Thoracic aorta (tissue), 2 donors: ENCODE results near the gene ATP5F1E. TPM values are rescaled to one million over a fixed set of nuclear protein-coding genes. Genes with fewer than 3 reads are reported as not detected.

Source experiments
- ATAC-seq: fragments of 150-250 bp; one replicate; pipeline ENCODE4 v1.8.0; 2017; ENCODE audit warnings: low read depth; ENCODE audit not compliant: insufficient number of reproducible peaks, low FRiP score
- DNase-seq: peaks from one replicate; pipeline ENCODE4 v3.0.0-alpha.2; 2020; ENCODE audit warnings: low spot score
- H3K27ac ChIP-seq, 2 donors: fragments of 200-600 bp; sonication (generic); 1 replicate in 1 of 2; 2 replicates in 1 of 2; pipeline ENCODE4 v1.5.1; 2016; ENCODE audit warnings: mild to moderate bottlenecking in 2 of 2, moderate library complexity in 2 of 2
- H3K27me3 ChIP-seq: fragments of 200-600 bp; sonication (generic); replicated peaks from 2 replicates; pipeline ENCODE4 v1.6.0; 2016; ENCODE audit warnings: mild to moderate bottlenecking; ENCODE audit not compliant: insufficient read depth
- H3K36me3 ChIP-seq: fragments of 200-600 bp; sonication (generic); one replicate; pipeline ENCODE4 v1.5.1; 2016
- H3K4me1 ChIP-seq, 2 donors: fragments of 200-600 bp; sonication (generic); 1 replicate in 1 of 2; 2 replicates in 1 of 2; pipeline versions ENCODE4 v1.5.1 to v1.6.0; 2016; ENCODE audit warnings: low read depth in 2 of 2, mild to moderate bottlenecking in 1 of 2; ENCODE audit not compliant: control insufficient read depth in 1 of 2
- H3K4me3 ChIP-seq: fragments of 200-600 bp; sonication (generic); 2 replicates; pipeline ENCODE4 v1.5.1; 2016; ENCODE audit warnings: mild to moderate bottlenecking
- H3K9me3 ChIP-seq: fragments of 200-600 bp; sonication (generic); 2 replicates; pipeline ENCODE4 v1.5.1; 2016
- CTCF ChIP-seq: fragments of 200-600 bp; sonication (generic); IDR thresholded peaks from one replicate; pipeline ENCODE4 v1.5.1; 2019; ENCODE audit warnings: antibody characterized with exemption
- total RNA-seq, 2 donors: library from RNA; depleted of rRNA; stranded (reverse); fragments of >200 nt; gene quantifications; one replicate each; pipeline versions ENCODE4 v1.1.0 to v1.2.3, GENCODE V29; 2016

The ATP5F1E gene
- total RNA-seq, 2 donors from 2014 or later = 16.8 to 21.1 TPM

DNA sequence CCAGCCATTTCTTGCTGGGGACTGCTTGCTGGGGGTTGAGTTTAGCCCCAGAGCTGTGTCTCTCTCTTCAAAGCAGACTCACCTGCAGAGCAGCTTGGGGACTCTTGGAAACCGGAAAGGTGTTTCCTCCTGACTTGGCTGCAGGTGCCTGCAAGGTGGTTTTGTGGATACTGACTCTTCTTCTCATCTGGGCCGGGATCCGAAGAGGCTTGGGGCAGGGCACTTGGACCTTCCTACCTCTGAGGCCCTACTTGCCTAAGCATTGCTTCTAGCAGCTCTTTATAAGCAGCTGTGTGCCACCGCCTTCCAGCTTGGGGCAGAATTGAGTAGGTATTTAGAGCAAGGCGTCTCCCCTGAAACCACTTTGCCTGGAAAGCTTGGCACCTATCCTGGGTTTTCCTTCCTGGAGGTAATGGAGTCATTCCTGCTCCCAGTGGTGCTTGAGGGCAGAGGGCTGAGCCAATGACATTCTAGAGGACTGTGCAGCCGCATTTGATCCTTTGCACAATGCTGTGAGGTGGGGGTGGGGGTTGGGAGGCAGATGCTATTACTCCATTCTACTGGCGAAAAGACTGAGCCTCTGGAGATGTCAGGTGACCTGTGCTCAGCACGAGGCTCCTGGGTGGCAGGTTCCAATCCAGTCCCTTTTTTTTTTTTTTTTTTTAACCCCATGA lies 21.7 kb downstream of the ATP5F1E start:
- Histone ChIP-seq H3K27ac (peak overlapping the region; percentile 56 to 82), H3K36me3 (no peaks in the 10 kb centered on the region), H3K9me3 (no peaks in the 10 kb centered on the region), H3K27me3 (no peaks in the 10 kb centered on the region), H3K4me3 (no peak overlapping the region), H3K4me1 (peaks cover 19 to 54% of the 10 kb centered on the region in 2 donors)
- TF ChIP-seq CTCF = no peak
- ATAC-seq (no peak), DNase-seq (no peak)

- TF ChIP-seq CTCF = no peak
- ATAC-seq (no peak), DNase-seq (no peak)
- no peaks in the 10 kb centered on the region for H3K27me3 ChIP-seq
- no peaks in the 10 kb centered on the region for H3K9me3 ChIP-seq
- H3K4me3 ChIP-seq = no peak overlapping the region
- peaks cover 33 to 56% of the 10 kb centered on the region in 2 donors for H3K4me1 ChIP-seq
- H3K36me3 ChIP-seq = no peaks in the 10 kb centered on the region
- H3K27ac ChIP-seq = peak overlapping the region; percentile 19 to 89
These were observed 23.3 kb downstream of the ATP5F1E start for GRCh38 chr20:59008715-59009336.

- ATAC-seq = no peak
- Histone ChIP-seq H3K4me1 (peaks cover 34 to 60% of the 10 kb centered on the region in 2 donors), H3K4me3 (peak overlapping the region; percentile 81), H3K36me3 (peaks cover 3% of the 10 kb centered on the region), H3K27me3 (no peaks in the 10 kb centered on the region), H3K27ac (peak overlapping the region; percentile 82 to 89), H3K9me3 (no peaks in the 10 kb centered on the region)
- DNase-seq = no peak
- no peak for TF ChIP-seq CTCF
These were observed 24.2 kb downstream of the ATP5F1E start for GRCh38 chr20:59007665-59008511.

DNA sequence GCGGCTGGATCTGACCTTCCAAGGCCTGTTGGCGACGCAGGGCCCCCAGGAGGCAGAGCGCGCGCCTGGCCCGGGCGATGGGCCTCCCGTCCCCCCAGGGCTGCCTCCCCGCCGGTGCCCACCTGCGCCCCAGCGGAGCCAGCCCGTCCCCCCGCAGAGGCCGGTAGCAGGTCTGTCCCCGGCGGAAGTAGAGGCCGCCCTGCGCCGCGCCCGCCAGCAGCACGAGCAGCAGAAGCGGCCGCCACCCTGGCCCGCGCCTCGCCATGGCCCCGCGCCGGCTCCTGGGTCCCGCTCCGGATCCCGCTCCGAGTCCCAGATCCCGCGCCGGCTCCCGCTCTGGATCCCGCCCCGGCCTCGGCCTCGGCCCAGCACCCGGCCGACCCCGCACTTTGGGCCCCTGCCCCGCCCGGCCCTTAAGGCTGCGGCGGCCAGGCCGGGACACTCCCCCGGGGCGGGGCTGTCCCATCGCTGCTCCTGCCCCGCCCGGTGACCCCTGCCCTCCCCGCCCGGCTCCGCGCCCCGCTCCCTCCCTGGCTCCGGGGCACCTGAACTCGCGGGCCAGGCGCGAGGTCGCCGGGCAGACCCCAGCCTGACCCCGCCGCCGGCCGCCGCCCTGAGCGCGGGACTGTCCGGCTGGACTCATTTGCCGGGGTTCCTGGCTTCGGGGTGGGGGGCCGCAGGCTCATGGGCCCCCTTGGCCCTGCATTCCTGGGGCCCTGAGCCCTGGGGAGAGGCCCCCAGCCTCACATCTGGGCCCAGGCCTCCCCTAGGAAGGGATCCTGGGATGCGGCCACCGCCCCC lies 25.1 kb downstream of the ATP5F1E start, which contains the start of gene CTSZ:
Gene CTSZ, minus strand, starts transcription at position 391 of the 801 bp plus-strand sequence. Its CDS starts 126 bp downstream, at position 265.
- ATAC-seq = peak; percentile 64

More for the DNA sequence above, 25.1 kb downstream of the ATP5F1E start, which contains the start of gene CTSZ:
- H3K4me3 ChIP-seq = peak within 1 kb of the TSS; percentile 81
- DNase-seq = no peak
- H3K27me3 ChIP-seq = no peaks in the 10 kb centered on the region
- H3K9me3 ChIP-seq = no peaks in the 10 kb centered on the region
- peak within 1 kb of the TSS; percentile 82 to 89 for H3K27ac ChIP-seq
- TF ChIP-seq CTCF = no peak
- peaks cover 3% of the 10 kb centered on the region for H3K36me3 ChIP-seq
- peaks cover 34 to 60% of the 10 kb centered on the region in 2 donors for H3K4me1 ChIP-seq
